Measurements from ENCODE around the gene WFDC13. TPM values are rescaled to one million over a fixed set of nuclear protein-coding genes. Genes with fewer than 3 reads are reported as not detected.

WFDC13 gene

GRCh38 chr20:45725134-45725533, 23.3 kb downstream of the WFDC13 start:
- H3K4me3 ChIP-seq (ENCODE audit: low read length), result no peak overlapping the region
- peaks cover 21% of the 10 kb centered on the region for H3K27me3 ChIP-seq (ENCODE audit: control insufficient read depth, insufficient read depth, low read length)
- H3K4me2 ChIP-seq (ENCODE audit: low read length), result no peak overlapping the region
- no peaks in the 10 kb centered on the region for H3K36me3 ChIP-seq (ENCODE audit: insufficient read depth, low read length)
- H3K9ac ChIP-seq (ENCODE audit: low read depth, low read length), result no peak overlapping the region
- no peaks in the 10 kb centered on the region for H3K4me1 ChIP-seq (ENCODE audit: control insufficient read depth, insufficient read depth, low read length)
- H3K9me3 ChIP-seq (replicated peaks; ENCODE audit: low read length), result no peaks in the 10 kb centered on the region

- Histone ChIP-seq H3K36me3 (ENCODE audit: insufficient read depth, low read length) (no peaks in the 10 kb centered on the region), H3K9me3 (replicated peaks; ENCODE audit: low read length) (no peaks in the 10 kb centered on the region), H3K4me2 (ENCODE audit: low read length) (no peak overlapping the region), H3K9ac (ENCODE audit: low read depth, low read length) (no peak overlapping the region), H3K4me3 (ENCODE audit: low read length) (no peak overlapping the region), H3K4me1 (ENCODE audit: control insufficient read depth, insufficient read depth, low read length) (no peaks in the 10 kb centered on the region), H3K27me3 (ENCODE audit: control insufficient read depth, insufficient read depth, low read length) (peaks cover 18% of the 10 kb centered on the region)
Observed at GRCh38 chr20:45727044-45727443, 25.2 kb downstream of the WFDC13 start.

GRCh38 chr20:45732199-45732598, 30.4 kb downstream of the WFDC13 start:
- Histone ChIP-seq H3K9me3 (replicated peaks; ENCODE audit: low read length) (no peaks in the 10 kb centered on the region), H3K9ac (ENCODE audit: low read depth, low read length) (no peak overlapping the region), H3K4me3 (ENCODE audit: low read length) (no peak overlapping the region), H3K27me3 (ENCODE audit: control insufficient read depth, insufficient read depth, low read length) (peaks cover under 1% of the 10 kb centered on the region), H3K4me2 (ENCODE audit: low read length) (no peak overlapping the region), H3K4me1 (ENCODE audit: control insufficient read depth, insufficient read depth, low read length) (no peaks in the 10 kb centered on the region), H3K36me3 (ENCODE audit: insufficient read depth, low read length) (no peaks in the 10 kb centered on the region)

GRCh38 chr20:45735552-45735951, 33.7 kb downstream of the WFDC13 start:
- Histone ChIP-seq H3K9me3 (replicated peaks; ENCODE audit: low read length) (no peaks in the 10 kb centered on the region), H3K36me3 (ENCODE audit: insufficient read depth, low read length) (no peaks in the 10 kb centered on the region), H3K4me2 (ENCODE audit: low read length) (no peak overlapping the region), H3K9ac (ENCODE audit: low read depth, low read length) (no peak overlapping the region), H3K27me3 (ENCODE audit: control insufficient read depth, insufficient read depth, low read length) (peaks cover 3% of the 10 kb centered on the region), H3K4me1 (ENCODE audit: control insufficient read depth, insufficient read depth, low read length) (no peaks in the 10 kb centered on the region), H3K4me3 (ENCODE audit: low read length) (no peak overlapping the region)

GRCh38 chr20:45735988-45736387, 34.1 kb downstream of the WFDC13 start:
- H3K9ac ChIP-seq (ENCODE audit: low read depth, low read length), result no peak overlapping the region
- H3K36me3 ChIP-seq (ENCODE audit: insufficient read depth, low read length), result no peaks in the 10 kb centered on the region
- H3K4me2 ChIP-seq (ENCODE audit: low read length), result no peak overlapping the region
- peaks cover 3% of the 10 kb centered on the region for H3K27me3 ChIP-seq (ENCODE audit: control insufficient read depth, insufficient read depth, low read length)
- H3K9me3 ChIP-seq (replicated peaks; ENCODE audit: low read length), result no peaks in the 10 kb centered on the region
- no peak overlapping the region for H3K4me3 ChIP-seq (ENCODE audit: low read length)
- H3K4me1 ChIP-seq (ENCODE audit: control insufficient read depth, insufficient read depth, low read length), result no peaks in the 10 kb centered on the region

- Histone ChIP-seq H3K4me1 (ENCODE audit: control insufficient read depth, insufficient read depth, low read length) (no peaks in the 10 kb centered on the region), H3K4me3 (ENCODE audit: low read length) (no peak overlapping the region), H3K9me3 (replicated peaks; ENCODE audit: low read length) (no peaks in the 10 kb centered on the region), H3K27me3 (ENCODE audit: control insufficient read depth, insufficient read depth, low read length) (peaks cover 7% of the 10 kb centered on the region), H3K4me2 (ENCODE audit: low read length) (no peak overlapping the region), H3K9ac (ENCODE audit: low read depth, low read length) (no peak overlapping the region), H3K36me3 (ENCODE audit: insufficient read depth, low read length) (no peaks in the 10 kb centered on the region)
Observed at GRCh38 chr20:45742596-45742995, 40.8 kb downstream of the WFDC13 start.

- Histone ChIP-seq H3K4me3 (ENCODE audit: low read length) (no peak overlapping the region), H3K9me3 (replicated peaks; ENCODE audit: low read length) (no peaks in the 10 kb centered on the region), H3K36me3 (ENCODE audit: insufficient read depth, low read length) (no peaks in the 10 kb centered on the region), H3K27me3 (ENCODE audit: control insufficient read depth, insufficient read depth, low read length) (peaks cover 17% of the 10 kb centered on the region), H3K4me1 (ENCODE audit: control insufficient read depth, insufficient read depth, low read length) (no peaks in the 10 kb centered on the region), H3K4me2 (ENCODE audit: low read length) (no peak overlapping the region), H3K9ac (ENCODE audit: low read depth, low read length) (no peak overlapping the region)
Observed at GRCh38 chr20:45745015-45745414, 43.2 kb downstream of the WFDC13 start.

- Histone ChIP-seq H3K4me2 (ENCODE audit: low read length) (no peak overlapping the region), H3K36me3 (ENCODE audit: insufficient read depth, low read length) (no peaks in the 10 kb centered on the region), H3K4me3 (ENCODE audit: low read length) (no peak overlapping the region), H3K4me1 (ENCODE audit: control insufficient read depth, insufficient read depth, low read length) (no peaks in the 10 kb centered on the region), H3K9me3 (replicated peaks; ENCODE audit: low read length) (no peaks in the 10 kb centered on the region), H3K9ac (ENCODE audit: low read depth, low read length) (no peak overlapping the region), H3K27me3 (ENCODE audit: control insufficient read depth, insufficient read depth, low read length) (peaks cover 17% of the 10 kb centered on the region)
Observed at GRCh38 chr20:45751721-45752120, 49.9 kb downstream of the WFDC13 start.

- no peaks in the 10 kb centered on the region for H3K9me3 ChIP-seq (replicated peaks; ENCODE audit: low read length)
- H3K4me2 ChIP-seq (ENCODE audit: low read length), result no peak overlapping the region
- H3K4me3 ChIP-seq (ENCODE audit: low read length), result no peak overlapping the region
- no peak overlapping the region for H3K9ac ChIP-seq (ENCODE audit: low read depth, low read length)
- H3K27me3 ChIP-seq (ENCODE audit: control insufficient read depth, insufficient read depth, low read length), result peaks cover 12% of the 10 kb centered on the region
- no peaks in the 10 kb centered on the region for H3K36me3 ChIP-seq (ENCODE audit: insufficient read depth, low read length)
- no peaks in the 10 kb centered on the region for H3K4me1 ChIP-seq (ENCODE audit: control insufficient read depth, insufficient read depth, low read length)
Observed at GRCh38 chr20:45752746-45753145, 50.9 kb downstream of the WFDC13 start.

- Histone ChIP-seq H3K9ac (ENCODE audit: low read depth, low read length) (no peak overlapping the region), H3K4me1 (ENCODE audit: control insufficient read depth, insufficient read depth, low read length) (no peaks in the 10 kb centered on the region), H3K27me3 (ENCODE audit: control insufficient read depth, insufficient read depth, low read length) (peaks cover 4% of the 10 kb centered on the region), H3K4me3 (ENCODE audit: low read length) (no peak overlapping the region), H3K9me3 (replicated peaks; ENCODE audit: low read length) (no peaks in the 10 kb centered on the region), H3K4me2 (ENCODE audit: low read length) (no peak overlapping the region), H3K36me3 (ENCODE audit: insufficient read depth, low read length) (no peaks in the 10 kb centered on the region)
Observed at GRCh38 chr20:45758096-45758495, 56.3 kb downstream of the WFDC13 start.

Small RNAs within 50 kb of the gene (small RNA-seq; reads per million reads assigned to genes)
- not detected for gene MIR3617
- gene SPINT5P, result not detected

All from skeletal muscle satellite cell (primary cell).